ENCODE measurements around the gene UBE2J1. TPM values are rescaled to one million over a fixed set of nuclear protein-coding genes. Genes with fewer than 3 reads are reported as not detected.

The UBE2J1 gene
- total RNA-seq, 1 experiment from 2014 or later: 23.3 TPM

DNA sequence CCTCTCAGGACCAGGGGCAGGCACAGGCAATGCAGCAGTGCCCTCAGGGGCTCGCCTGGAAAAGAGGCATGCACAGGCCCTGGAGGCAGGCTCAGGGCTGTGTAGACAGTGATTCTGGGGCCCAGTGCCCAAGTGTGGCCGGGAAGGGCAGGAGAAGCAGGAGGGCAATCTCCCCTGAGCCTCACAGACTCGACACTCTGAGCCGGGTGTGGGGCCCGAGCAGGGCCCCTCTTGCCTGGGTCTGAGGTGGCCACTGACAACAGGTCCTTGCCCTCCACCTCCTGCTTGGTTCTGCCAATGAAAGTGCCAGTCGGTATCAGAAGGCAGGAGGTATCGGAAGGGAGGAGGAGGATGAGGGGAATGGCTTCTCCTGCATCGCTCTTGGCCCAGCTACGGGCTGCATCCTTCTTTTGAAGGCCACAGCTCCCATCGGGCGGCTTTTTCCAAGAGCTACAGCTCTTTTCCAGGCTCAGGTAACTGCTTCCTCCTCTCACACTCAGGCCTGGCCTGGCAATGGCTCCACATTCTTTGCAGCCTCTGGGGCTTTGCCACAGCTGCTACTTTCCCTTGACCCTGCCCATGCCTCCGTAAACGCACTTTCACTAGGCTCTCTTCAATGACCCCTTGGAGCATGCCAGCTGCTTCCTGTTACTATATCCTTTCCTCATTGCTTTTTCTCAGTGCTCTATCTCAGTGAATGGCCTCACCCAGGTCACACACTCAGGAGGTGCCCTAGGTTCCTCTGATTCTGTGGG, 61.9 kb downstream of the UBE2J1 start (continued):
- TF ChIP-seq SP1 (IDR thresholded peaks at IDR 0.05; ENCODE audit: low read depth) (no peak), MAX (IDR thresholded peaks at IDR 0.05) (no peak), TCF7L2 (IDR thresholded peaks at IDR 0.05; ENCODE audit: borderline replicate concordance, extremely low read depth, insufficient read depth, insufficient read length) (no peak), EZH2 (IDR thresholded peaks at IDR 0.05) (no peak), SIN3A (IDR thresholded peaks at IDR 0.05; ENCODE audit: low read depth) (no peak), CBX3 (IDR thresholded peaks at IDR 0.05; ENCODE audit: low read depth) (no peak), CEBPB (IDR thresholded peaks at IDR 0.05; ENCODE audit: low read depth) (no peak), SRF (IDR thresholded peaks at IDR 0.05; ENCODE audit: low read depth) (no peak), RAD21 (IDR thresholded peaks at IDR 0.05; ENCODE audit: low read depth) (no peak), ELF1 (IDR thresholded peaks at IDR 0.05; ENCODE audit: borderline replicate concordance, low read depth) (no peak)

DNA sequence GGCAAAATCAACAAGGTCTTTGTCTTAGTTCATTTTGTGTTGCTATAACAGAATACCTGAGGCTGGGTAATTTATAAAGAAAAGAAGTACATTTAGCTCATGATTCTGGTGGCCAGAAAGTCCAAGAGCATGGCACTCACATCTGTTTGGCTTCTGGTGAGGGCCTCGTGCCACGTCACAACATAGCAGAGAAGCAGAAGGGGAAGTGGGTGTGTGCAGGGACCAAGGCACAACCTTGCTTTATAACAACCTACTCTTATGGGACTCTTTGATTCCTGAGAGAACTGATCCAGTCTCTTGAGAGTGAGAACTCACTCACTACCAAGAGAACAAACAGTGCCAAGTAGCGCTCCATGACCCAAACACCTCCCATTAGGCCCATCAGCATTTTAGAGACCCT, 62.8 kb downstream of the UBE2J1 start:
- ChIA-PET POLR2A (no interaction called here), CTCF (no interaction called here), RAD21 (ENCODE audit: low non-redundant PET in 1 of 2, low total read pairs in 2 of 2, uncharacterized antibody in 2 of 2, unreplicated experiment in 2 of 2) (no interaction called here)
- intact Hi-C loops (cut with micrococcal nuclease): no loop called here
- DNase-seq (ENCODE audit: low read depth, low spot score) (no peak), ATAC-seq (no peak)
- H3K9ac ChIP-seq (ENCODE audit: low read length): no peak overlapping the region
- no peaks in the 10 kb centered on the region for H3K9me2 ChIP-seq (ENCODE audit: insufficient read depth)
- H3K9me3 ChIP-seq (ENCODE audit: control insufficient read depth in 1 of 2, insufficient read depth in 1 of 2, low read depth in 1 of 2, low read length in 2 of 2): no peaks in the 10 kb centered on the region
- no peak overlapping the region for H3K27ac ChIP-seq (ENCODE audit: low read depth, low read length)
- H3K4me2 ChIP-seq (ENCODE audit: low read length): no peak overlapping the region
- no peak overlapping the region for H3K4me3 ChIP-seq (replicated peaks in 1 of 2; ENCODE audit: low read depth in 1 of 2, low read length in 2 of 2)
- no peaks in the 10 kb centered on the region for H4K20me1 ChIP-seq (ENCODE audit: insufficient read depth)
- H3K4me1 ChIP-seq (ENCODE audit: control insufficient read depth in 1 of 2, insufficient read depth in 2 of 2, low read length in 2 of 2): no peaks in the 10 kb centered on the region
- H2AFZ ChIP-seq (ENCODE audit: low read depth, low read length, poor library complexity, severe bottlenecking): no peak overlapping the region
- no peak for TF ChIP-seq FOSL1 (IDR thresholded peaks at IDR 0.05; ENCODE audit: low read depth)
- TF ChIP-seq POLR2AphosphoS5 (IDR thresholded peaks at IDR 0.05; ENCODE audit: low read depth, low read length): no peak
- no peak for TF ChIP-seq CEBPB (IDR thresholded peaks at IDR 0.05; ENCODE audit: low read depth)
- TF ChIP-seq SRF (IDR thresholded peaks at IDR 0.05; ENCODE audit: low read depth): no peak
- TF ChIP-seq, protein P1, sequence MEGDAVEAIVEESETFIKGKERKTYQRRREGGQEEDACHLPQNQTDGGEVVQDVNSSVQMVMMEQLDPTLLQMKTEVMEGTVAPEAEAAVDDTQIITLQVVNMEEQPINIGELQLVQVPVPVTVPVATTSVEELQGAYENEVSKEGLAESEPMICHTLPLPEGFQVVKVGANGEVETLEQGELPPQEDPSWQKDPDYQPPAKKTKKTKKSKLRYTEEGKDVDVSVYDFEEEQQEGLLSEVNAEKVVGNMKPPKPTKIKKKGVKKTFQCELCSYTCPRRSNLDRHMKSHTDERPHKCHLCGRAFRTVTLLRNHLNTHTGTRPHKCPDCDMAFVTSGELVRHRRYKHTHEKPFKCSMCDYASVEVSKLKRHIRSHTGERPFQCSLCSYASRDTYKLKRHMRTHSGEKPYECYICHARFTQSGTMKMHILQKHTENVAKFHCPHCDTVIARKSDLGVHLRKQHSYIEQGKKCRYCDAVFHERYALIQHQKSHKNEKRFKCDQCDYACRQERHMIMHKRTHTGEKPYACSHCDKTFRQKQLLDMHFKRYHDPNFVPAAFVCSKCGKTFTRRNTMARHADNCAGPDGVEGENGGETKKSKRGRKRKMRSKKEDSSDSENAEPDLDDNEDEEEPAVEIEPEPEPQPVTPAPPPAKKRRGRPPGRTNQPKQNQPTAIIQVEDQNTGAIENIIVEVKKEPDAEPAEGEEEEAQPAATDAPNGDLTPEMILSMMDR (IDR thresholded peaks at IDR 0.05 in 2 of 3, conservative IDR thresholded peaks at IDR 0.05 in 1 of 3; ENCODE audit: borderline replicate concordance in 1 of 3, insufficient read depth in 1 of 3, low read depth in 2 of 3, low read length in 2 of 3): no peak
- no peak for TF ChIP-seq CBX3 (IDR thresholded peaks at IDR 0.05; ENCODE audit: low read depth)
- TF ChIP-seq JUND (IDR thresholded peaks at IDR 0.05): no peak
- no peak for TF ChIP-seq EZH2phosphoT487 (IDR thresholded peaks at IDR 0.05; ENCODE audit: borderline replicate concordance)
- TF ChIP-seq MAX (IDR thresholded peaks at IDR 0.05): no peak
- no peak for TF ChIP-seq REST (IDR thresholded peaks at IDR 0.05; ENCODE audit: low read depth)
- no peak for TF ChIP-seq POLR2A (IDR thresholded peaks at IDR 0.05; ENCODE audit: borderline replicate concordance, extremely low read depth, insufficient read depth, insufficient read length)
- no peak for TF ChIP-seq SP1 (IDR thresholded peaks at IDR 0.05; ENCODE audit: low read depth)
- H3K27me3 ChIP-seq (ENCODE audit: insufficient read depth, low read length): no peaks in the 10 kb centered on the region
- BruUV-seq (replicated peaks): no TSS peak
- H3K36me3 ChIP-seq (ENCODE audit: control insufficient read depth in 1 of 2, insufficient read depth in 2 of 2, low read length in 2 of 2): no peaks in the 10 kb centered on the region
- no peaks in the 10 kb centered on the region for H3K79me2 ChIP-seq (ENCODE audit: insufficient read depth, low read length)
